HL-60 (cell line): ENCODE measurements around the gene ECEL1.

Experiments used
- DNase-seq, 2 experiments: peaks; one replicate each; pipeline ENCODE4 v3.0.0-alpha.2; 2010 to 2020; ENCODE audit warnings: low read depth in 1 of 2, low spot score in 1 of 2
- H3K27ac ChIP-seq: fragments of 250-450 bp; sonication (Bioruptor Pico); replicated peaks from 2 replicates; pipeline ENCODE4 v1.5.1; 2020; ENCODE audit warnings: mild to moderate bottlenecking, moderate library complexity
- H3K27me3 ChIP-seq: fragments of 250-450 bp; sonication (Bioruptor Pico); 2 replicates; pipeline ENCODE4 v1.5.1; 2021; ENCODE audit warnings: mild to moderate bottlenecking, moderate library complexity; ENCODE audit not compliant: insufficient read depth, poor library complexity, severe bottlenecking
- H3K4me3 ChIP-seq: replicated peaks from 2 replicates; pipeline ENCODE4 v1.5.1; 2011; ENCODE audit warnings: mild to moderate bottlenecking, control low read depth, low read length; ENCODE audit not compliant: insufficient read depth
- CTCF ChIP-seq: IDR thresholded peaks from one replicate; pipeline ENCODE4 v1.5.1; 2011; ENCODE audit warnings: low read length, control low read depth, inconsistent platforms; ENCODE audit not compliant: insufficient read depth
- GABPA ChIP-seq: IDR thresholded peaks from 2 replicates; pipeline ENCODE4 v1.6.1; 2012; ENCODE audit warnings: low read depth
- POLR2AphosphoS5 ChIP-seq: IDR thresholded peaks from 2 replicates; pipeline ENCODE4 v1.6.1; 2012; ENCODE audit warnings: low read depth
- REST ChIP-seq: IDR thresholded peaks from 2 replicates; pipeline ENCODE4 v1.6.1; 2012; ENCODE audit warnings: low read depth; ENCODE audit not compliant: insufficient replicate concordance
- SPI1 ChIP-seq: IDR thresholded peaks from 2 replicates; pipeline ENCODE4 v1.6.1; 2012; ENCODE audit warnings: low read depth, mild to moderate bottlenecking, borderline replicate concordance

ECEL1 gene

GRCh38 chr2:232522623-232523401 is 35.2 kb upstream of the ECEL1 start:
- Histone ChIP-seq H3K4me3 (no peak overlapping the region), H3K27me3 (peaks cover 25% of the 10 kb centered on the region), H3K27ac (no peak overlapping the region)
- no peak for DNase-seq
- TF ChIP-seq REST (no peak), CTCF (no peak), SPI1 (no peak), GABPA (no peak), POLR2AphosphoS5 (no peak)

- peak in 1 of 2 experiments; percentile 17 for DNase-seq
- TF ChIP-seq POLR2AphosphoS5 (no peak), CTCF (peak; percentile 20)
- Histone ChIP-seq H3K27ac (no peak overlapping the region), H3K27me3 (peaks cover 25% of the 10 kb centered on the region), H3K4me3 (no peak overlapping the region; the same call in 1 of the 2 replicates)
These were observed 34.5 kb upstream of the ECEL1 start for GRCh38 chr2:232521959-232522622.

GRCh38 chr2:232521098-232521497 is 33.5 kb upstream of the ECEL1 start:
- no peak overlapping the region for H3K4me3 ChIP-seq
- no peak for DNase-seq
- TF ChIP-seq SPI1: no peak
- TF ChIP-seq POLR2AphosphoS5: no peak
- TF ChIP-seq REST: no peak
- no peak for TF ChIP-seq GABPA
- TF ChIP-seq CTCF: no peak
- H3K27ac ChIP-seq: no peak overlapping the region
- peaks cover 25% of the 10 kb centered on the region for H3K27me3 ChIP-seq
